ENCODE measurements around the gene TRIM56.

GRCh38 chr7:101106386-101106785 is 21.1 kb downstream of the TRIM56 start:
- TF ChIP-seq CTCF (IDR thresholded peaks at IDR 0.05) (no peak), EZH2 (IDR thresholded peaks at IDR 0.05) (no peak), EZH2phosphoT487 (IDR thresholded peaks at IDR 0.05) (no peak)
